Thyroid gland (tissue), 4 donors: ENCODE results near the gene TMPRSS4. TPM values are rescaled to one million over a fixed set of nuclear protein-coding genes. Genes with fewer than 3 reads are reported as not detected.

Source experiments
- DNase-seq, 2 donors: peaks; one replicate each; pipeline ENCODE4 v3.0.0-alpha.2; 2019
- H3K27ac ChIP-seq, 3 donors: fragments of 200-600 bp; sonication (generic); 1 replicate in 2 of 3; 2 replicates in 1 of 3; pipeline ENCODE4 v1.5.1; 2016 to 2019; ENCODE audit warnings: mild to moderate bottlenecking in 1 of 3, moderate library complexity in 1 of 3
- H3K27me3 ChIP-seq: fragments of 200-600 bp; sonication (generic); one replicate; pipeline ENCODE4 v1.5.1; 2019
- H3K36me3 ChIP-seq, 2 donors: fragments of 200-600 bp; sonication (generic); one replicate each; pipeline ENCODE4 v1.5.1; 2016 to 2019
- H3K4me1 ChIP-seq, 2 donors: fragments of 200-600 bp; sonication (generic); one replicate each; pipeline ENCODE4 v1.5.1; 2017 to 2019
- H3K4me3 ChIP-seq, 3 donors: fragments of 200-600 bp; sonication (generic); replicated peaks in 1 of 3; 1 replicate in 2 of 3; 2 replicates in 1 of 3; pipeline ENCODE4 v1.5.1; 2016; ENCODE audit warnings: mild to moderate bottlenecking in 1 of 3
- H3K9me3 ChIP-seq: fragments of 200-600 bp; sonication (generic); one replicate; pipeline ENCODE4 v1.5.1; 2017
- POLR2A ChIP-seq, 2 donors: fragments of 450-650 bp; IDR thresholded peaks; one replicate each; pipeline ENCODE4 v1.6.1; 2017; ENCODE audit warnings: antibody characterized with exemption in 2 of 2, mild to moderate bottlenecking in 2 of 2, moderate library complexity in 1 of 2
- WGBS, 2 donors: methylation state at CpG; one replicate each; pipeline ENCODE4 v1.1.5; 2017; 5-methylcytosine and 5-hydroxymethylcytosine counted together
- intact Hi-C: fragments of 100-400 bp; cut with DNase I; formaldehyde crosslinking; loops from one replicate; pipeline ENCODE4 v1.15.1; 2023
- total RNA-seq, 4 donors: library from RNA; depleted of rRNA; stranded (reverse); fragments of >200 nt; gene quantifications; one replicate each; pipeline ENCODE4 v1.2.3, GENCODE V29; 2016
- TF ChIP-seq, protein P1 (sequence below), 6 experiments: fragments of 200-600 bp in 3 of 6; fragments of 450-650 bp in 3 of 6; sonication (generic) in 3 of 6; IDR thresholded peaks; one replicate each; pipeline ENCODE4 v1.5.1; 2016 to 2019; ENCODE audit warnings: antibody characterized with exemption in 6 of 6, mild to moderate bottlenecking in 2 of 6, inconsistent platforms in 1 of 6, moderate library complexity in 1 of 6

TMPRSS4 gene
- total RNA-seq, 4 donors from 2014 or later, result 0.83 to 1.5 (median 1.1) TPM; not detected in 1

DNA sequence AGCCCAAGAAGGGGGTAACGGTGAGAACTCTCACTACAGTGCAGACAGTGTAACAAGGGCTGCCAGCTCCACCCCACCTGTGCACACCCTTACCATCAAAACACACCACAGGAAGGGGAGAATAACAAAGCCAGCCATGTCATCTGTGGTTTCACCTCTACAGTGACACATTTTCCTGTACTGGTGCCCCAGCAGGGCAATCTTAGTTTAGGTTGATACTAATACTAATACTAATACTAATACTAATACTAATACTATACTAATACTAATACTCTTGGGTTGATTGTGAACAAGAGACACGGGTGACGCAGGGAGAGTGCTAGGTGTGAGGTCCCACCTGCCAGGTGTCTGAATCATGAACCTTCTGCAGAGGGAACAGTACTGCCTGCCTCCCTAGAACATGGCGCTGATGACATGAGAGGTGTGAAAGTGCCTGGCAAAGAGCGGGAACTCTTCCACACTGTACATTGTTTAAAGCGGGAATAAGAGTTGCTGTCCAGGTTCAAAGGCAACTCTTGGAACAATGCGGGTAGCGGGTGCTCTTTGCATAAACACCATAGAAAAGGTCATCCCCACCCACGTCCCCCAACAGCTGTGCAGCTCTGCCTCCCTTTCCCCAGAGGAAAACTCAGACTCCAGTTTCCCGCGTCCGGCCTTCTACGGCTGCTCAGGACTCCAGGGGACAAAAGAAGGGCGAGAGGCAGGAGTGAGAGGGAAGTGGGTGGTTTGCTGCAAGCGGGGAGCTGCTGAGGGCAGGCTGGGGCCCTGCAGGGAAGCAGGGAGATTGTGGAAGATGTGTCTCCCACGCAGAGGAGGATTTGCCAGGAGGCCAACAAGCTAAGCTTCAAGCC is 25.0 kb upstream of the TMPRSS4 start:
- intact Hi-C loops, result loop anchor here (5.0 kb wide), 3 partner anchors 105 to 625 kb away; no protein-coding TSS in a partner anchor
- Histone ChIP-seq H3K27me3 (no peaks in the 10 kb centered on the region), H3K36me3 (no peaks in the 10 kb centered on the region), H3K9me3 (no peaks in the 10 kb centered on the region), H3K4me3 (no peak overlapping the region), H3K27ac (no peak overlapping the region), H3K4me1 (no peaks in the 10 kb centered on the region)
- TF ChIP-seq, protein P1, sequence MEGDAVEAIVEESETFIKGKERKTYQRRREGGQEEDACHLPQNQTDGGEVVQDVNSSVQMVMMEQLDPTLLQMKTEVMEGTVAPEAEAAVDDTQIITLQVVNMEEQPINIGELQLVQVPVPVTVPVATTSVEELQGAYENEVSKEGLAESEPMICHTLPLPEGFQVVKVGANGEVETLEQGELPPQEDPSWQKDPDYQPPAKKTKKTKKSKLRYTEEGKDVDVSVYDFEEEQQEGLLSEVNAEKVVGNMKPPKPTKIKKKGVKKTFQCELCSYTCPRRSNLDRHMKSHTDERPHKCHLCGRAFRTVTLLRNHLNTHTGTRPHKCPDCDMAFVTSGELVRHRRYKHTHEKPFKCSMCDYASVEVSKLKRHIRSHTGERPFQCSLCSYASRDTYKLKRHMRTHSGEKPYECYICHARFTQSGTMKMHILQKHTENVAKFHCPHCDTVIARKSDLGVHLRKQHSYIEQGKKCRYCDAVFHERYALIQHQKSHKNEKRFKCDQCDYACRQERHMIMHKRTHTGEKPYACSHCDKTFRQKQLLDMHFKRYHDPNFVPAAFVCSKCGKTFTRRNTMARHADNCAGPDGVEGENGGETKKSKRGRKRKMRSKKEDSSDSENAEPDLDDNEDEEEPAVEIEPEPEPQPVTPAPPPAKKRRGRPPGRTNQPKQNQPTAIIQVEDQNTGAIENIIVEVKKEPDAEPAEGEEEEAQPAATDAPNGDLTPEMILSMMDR (IDR thresholded peaks at IDR 0.05), result no peak
- TF ChIP-seq POLR2A (IDR thresholded peaks at IDR 0.05), result no peak
- DNase-seq, result no peak
- WGBS, 2 donors, result 88 to 90% methylated on average over 15 to 16 of the region's 16 CpGs

DNA sequence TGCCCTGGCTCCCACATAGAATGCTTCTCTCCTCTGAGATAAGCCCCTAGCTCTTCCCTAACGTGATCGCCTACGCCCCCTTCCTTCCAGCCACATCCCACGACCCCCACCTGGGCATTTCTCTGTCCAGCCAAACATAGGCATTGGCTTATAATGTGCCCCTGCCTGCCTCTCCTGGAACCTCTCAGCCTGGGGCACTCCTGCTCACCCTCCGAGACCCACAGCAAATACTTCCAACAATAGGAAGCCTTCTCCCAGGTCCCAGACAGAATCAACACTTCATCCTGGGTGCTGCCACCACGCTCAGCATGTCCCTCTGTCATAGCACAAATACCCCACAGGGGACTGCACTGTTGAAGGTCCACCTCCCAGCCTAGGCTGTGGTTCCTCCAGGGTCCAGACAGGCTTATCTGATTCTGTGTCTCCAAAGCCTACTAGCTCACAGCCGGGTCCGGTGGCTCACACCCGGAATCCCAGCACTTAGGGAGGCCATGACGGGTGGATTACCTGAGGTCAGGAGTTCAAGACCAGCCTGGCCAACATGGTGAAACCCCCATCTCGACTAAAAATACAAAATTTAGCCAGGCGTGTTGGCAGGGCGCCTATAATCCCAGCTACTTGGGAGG is 24.2 kb upstream of the TMPRSS4 start:
- Histone ChIP-seq H3K4me3 (no peak overlapping the region), H3K9me3 (no peaks in the 10 kb centered on the region), H3K36me3 (no peaks in the 10 kb centered on the region), H3K4me1 (no peaks in the 10 kb centered on the region), H3K27me3 (no peaks in the 10 kb centered on the region), H3K27ac (no peak overlapping the region)
- DNase-seq, result no peak
- TF ChIP-seq, protein P1 (IDR thresholded peaks at IDR 0.05), result no peak
- no peak for TF ChIP-seq POLR2A (IDR thresholded peaks at IDR 0.05)
- intact Hi-C loops, result loop anchor here (5.0 kb wide), 3 partner anchors 105 to 625 kb away; no protein-coding TSS in a partner anchor
- WGBS, 2 donors, result 78 to 81% methylated on average over 10 to 13 of the region's 13 CpGs

DNA sequence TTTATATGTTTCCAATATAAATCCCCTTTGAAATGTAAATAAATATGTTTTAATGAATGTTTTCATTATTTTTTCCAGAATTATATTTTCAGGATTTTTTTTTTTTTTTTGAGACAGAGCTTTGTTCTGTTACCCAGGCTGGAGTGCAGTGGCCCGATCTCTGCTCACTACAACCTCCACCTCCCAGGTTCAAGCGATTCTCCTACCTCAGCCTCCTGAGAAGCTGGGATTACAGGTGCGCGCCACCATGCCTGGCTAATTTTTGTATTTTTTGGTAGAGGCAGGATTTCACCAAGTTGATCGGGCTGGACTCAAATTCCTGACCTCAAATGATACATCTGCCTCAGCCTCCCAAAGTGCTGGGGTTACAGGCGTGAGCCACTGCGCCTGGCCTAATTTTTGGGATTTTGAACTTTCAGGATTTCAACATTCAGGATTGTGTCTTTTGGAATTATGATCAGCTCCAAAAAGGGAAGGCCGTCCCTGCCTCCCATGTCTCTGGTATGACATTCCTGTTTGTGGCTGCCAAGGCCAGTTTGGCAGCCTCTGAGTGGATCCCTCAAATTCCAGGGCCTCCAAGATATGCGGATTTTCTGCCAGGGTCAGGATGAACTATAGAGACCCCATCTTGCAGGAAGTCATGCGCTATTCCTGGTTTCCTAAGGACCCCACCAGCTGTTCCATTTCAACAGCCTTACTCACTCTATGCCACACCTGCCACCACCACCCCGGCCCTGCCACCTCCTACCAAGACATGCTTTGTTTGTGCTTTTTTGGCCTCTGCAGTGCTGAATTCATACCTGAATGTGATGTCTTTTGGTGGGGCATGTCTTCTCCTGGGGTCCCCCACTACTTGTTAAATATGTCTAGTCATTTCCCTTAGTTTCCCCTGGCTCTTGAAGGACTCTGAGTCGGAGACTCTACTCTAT is 21.9 kb upstream of the TMPRSS4 start:
- intact Hi-C loops, result loop anchor here (5.0 kb wide), 3 partner anchors 108 to 628 kb away; no protein-coding TSS in a partner anchor
- no peak for DNase-seq
- Histone ChIP-seq H3K9me3 (no peaks in the 10 kb centered on the region), H3K27me3 (no peaks in the 10 kb centered on the region), H3K27ac (no peak overlapping the region), H3K36me3 (no peaks in the 10 kb centered on the region), H3K4me1 (no peaks in the 10 kb centered on the region), H3K4me3 (no peak overlapping the region)
- TF ChIP-seq, protein P1 (IDR thresholded peaks at IDR 0.05), result no peak
- no peak for TF ChIP-seq POLR2A (IDR thresholded peaks at IDR 0.05)
- 84 to 92% methylated on average over 12 of the region's 12 CpGs for WGBS, 2 donors

DNA sequence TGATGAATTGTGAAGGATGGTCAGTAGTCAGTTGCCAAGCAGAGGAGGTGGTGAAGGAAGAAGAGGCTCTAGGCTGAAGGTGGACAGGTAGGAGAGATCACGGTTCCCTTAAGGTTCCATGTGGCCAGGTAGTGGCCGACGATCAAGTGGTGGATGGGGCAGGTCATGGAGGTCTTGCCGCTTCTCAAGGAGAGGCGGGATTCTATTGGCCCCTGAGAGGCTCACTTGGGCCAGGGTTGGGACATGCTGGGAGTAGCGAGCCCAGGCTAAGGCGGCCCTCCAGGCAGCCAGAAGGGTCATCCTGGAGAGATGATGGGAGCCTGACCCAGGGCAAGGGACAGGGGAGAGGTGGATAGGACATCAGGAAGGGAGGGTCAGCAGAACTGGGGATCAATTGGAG is 20.9 kb upstream of the TMPRSS4 start:
- 95 to 97% methylated on average over 7 of the region's 7 CpGs for WGBS, 2 donors
- TF ChIP-seq, protein P1 (IDR thresholded peaks at IDR 0.05), result no peak
- no peak for TF ChIP-seq POLR2A (IDR thresholded peaks at IDR 0.05)
- Histone ChIP-seq H3K4me3 (no peak overlapping the region), H3K27ac (no peak overlapping the region), H3K9me3 (no peaks in the 10 kb centered on the region), H3K27me3 (no peaks in the 10 kb centered on the region), H3K36me3 (no peaks in the 10 kb centered on the region), H3K4me1 (no peaks in the 10 kb centered on the region)
- intact Hi-C loops, result no loop called here
- DNase-seq, result no peak
